ENCODE results near the gene AGTPBP1.
"Not testable (repeated sequence)": the region's sequence is repeated elsewhere in the genome, so short reads cannot be mapped to it uniquely, and the experiment has no call there.

AGTPBP1 gene, protein sequence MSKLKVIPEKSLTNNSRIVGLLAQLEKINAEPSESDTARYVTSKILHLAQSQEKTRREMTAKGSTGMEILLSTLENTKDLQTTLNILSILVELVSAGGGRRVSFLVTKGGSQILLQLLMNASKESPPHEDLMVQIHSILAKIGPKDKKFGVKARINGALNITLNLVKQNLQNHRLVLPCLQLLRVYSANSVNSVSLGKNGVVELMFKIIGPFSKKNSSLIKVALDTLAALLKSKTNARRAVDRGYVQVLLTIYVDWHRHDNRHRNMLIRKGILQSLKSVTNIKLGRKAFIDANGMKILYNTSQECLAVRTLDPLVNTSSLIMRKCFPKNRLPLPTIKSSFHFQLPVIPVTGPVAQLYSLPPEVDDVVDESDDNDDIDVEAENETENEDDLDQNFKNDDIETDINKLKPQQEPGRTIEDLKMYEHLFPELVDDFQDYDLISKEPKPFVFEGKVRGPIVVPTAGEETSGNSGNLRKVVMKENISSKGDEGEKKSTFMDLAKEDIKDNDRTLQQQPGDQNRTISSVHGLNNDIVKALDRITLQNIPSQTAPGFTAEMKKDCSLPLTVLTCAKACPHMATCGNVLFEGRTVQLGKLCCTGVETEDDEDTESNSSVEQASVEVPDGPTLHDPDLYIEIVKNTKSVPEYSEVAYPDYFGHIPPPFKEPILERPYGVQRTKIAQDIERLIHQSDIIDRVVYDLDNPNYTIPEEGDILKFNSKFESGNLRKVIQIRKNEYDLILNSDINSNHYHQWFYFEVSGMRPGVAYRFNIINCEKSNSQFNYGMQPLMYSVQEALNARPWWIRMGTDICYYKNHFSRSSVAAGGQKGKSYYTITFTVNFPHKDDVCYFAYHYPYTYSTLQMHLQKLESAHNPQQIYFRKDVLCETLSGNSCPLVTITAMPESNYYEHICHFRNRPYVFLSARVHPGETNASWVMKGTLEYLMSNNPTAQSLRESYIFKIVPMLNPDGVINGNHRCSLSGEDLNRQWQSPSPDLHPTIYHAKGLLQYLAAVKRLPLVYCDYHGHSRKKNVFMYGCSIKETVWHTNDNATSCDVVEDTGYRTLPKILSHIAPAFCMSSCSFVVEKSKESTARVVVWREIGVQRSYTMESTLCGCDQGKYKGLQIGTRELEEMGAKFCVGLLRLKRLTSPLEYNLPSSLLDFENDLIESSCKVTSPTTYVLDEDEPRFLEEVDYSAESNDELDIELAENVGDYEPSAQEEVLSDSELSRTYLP

DNA sequence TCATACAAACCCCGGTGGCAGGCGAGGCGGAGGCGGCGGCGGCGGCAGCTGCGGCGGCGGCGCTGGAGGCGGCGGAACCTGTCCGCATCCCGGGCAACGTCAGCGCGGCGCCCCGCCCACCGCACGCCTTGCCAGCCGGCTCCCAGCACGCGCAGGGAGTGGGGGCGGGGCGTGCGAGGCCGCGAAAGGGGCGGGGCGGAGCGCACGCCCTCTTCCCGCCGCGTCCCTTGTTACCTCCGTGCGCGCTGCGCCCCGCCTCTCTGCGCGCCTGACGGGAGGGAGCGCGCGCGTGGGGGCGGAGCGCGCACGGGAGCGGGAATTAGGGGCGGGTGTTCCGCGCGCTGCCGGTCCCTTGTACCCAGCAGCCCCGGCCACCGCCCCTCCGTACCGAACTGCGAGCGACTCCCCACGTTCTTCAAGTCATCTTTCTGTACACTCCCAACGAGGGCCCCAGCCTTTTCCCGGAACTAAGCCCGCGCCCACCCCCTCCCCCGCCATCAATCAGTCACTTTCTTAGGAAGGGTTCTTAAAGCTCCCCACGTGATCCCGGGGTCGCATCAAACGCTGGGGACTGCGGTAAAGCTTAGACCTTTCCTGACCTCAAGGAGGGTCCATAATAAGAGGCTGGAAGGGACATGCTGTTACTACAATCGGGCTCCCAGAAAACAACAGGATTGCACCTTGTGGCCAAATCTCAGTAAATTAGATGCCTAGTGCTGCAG is at the start of gene AGTPBP1:
Gene AGTPBP1, minus strand, starts transcription at position 80 of the 722 bp plus-strand sequence. CDS start 29,421 bp downstream, outside the sequence.
- peak; percentile 94 to 96 for DNase-seq (ENCODE audit: low read depth in 2 of 2, low spot score in 1 of 2)

DNA sequence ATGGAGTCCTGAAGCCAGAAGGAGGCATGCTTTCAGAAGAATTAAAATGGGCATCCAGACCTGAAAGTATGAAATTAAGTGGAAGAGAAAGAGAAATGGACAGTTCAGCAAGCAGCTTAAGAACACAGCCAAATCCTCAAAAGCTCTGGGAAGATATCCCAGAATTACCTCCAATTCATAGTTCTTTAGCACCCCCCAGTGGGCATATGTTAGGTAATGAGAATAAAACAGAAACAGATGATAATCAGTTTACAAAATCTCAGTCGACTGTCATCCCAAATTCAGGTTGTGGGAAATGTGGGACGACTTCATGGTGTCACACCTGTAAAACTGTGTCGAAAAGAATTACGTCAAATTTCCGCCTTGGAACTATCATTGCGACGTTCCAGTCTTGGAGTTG is 44.4 kb upstream of the AGTPBP1 start:
- DNase-seq (ENCODE audit: low read depth in 2 of 2, low spot score in 1 of 2) = not testable (repeated sequence)

DNA sequence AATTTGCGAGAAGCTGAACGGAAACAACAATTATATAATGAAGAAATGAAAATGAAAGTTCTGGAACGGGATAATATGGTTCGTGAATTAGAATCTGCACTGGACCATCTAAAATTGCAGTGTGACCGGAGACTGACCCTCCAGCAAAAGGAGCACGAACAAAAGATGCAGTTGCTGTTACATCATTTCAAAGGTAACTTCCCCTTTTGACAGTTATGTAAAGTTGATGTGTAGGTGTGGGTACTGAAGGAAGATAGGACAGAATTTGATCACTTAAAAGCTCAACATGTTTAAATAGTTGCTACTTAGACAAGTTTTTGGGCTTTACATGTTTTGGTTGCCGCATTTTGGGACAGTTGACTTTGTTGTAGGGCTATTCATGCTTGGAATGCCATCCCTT is 32.1 kb upstream of the AGTPBP1 start:
- DNase-seq (ENCODE audit: low read depth in 2 of 2, low spot score in 1 of 2) = not testable (repeated sequence)

DNA sequence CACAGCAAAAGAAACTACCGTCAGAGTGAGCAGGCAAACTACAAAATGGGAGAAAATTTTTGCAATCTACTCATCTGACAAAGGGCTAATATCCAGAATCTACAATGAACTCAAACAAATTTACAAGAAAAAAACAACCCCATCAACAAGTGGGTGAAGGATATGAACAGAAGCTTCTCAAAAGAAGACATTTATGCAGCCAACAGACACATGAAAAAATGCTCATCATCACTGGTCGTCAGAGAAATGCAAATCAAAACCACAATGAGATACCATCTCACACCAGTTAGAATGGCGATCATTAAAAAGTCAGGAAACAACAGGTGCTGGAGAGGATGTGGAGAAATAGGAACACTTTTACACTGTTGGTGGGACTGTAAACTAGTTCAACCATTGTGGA is 20.0 kb upstream of the AGTPBP1 start:
- DNase-seq (ENCODE audit: low read depth in 2 of 2, low spot score in 1 of 2) = not testable (repeated sequence)

DNA sequence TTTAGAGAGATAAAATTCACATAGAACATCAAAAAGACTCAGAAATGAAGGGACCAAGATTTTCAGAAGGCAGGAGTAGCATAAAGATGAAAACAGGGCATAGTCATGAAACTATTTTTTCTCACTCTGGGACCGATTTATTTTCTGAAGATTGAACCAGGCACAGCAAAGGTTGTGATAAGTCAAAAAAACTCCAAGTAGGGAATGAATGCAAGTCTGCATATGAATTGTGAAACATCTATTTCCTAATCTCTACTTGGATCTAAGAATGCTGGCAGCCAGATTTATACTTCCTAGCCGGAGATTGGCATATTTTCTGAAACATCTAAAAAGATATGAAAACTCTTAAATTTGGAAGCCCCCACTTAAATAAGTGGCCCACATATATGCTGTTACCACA is 16.0 kb upstream of the AGTPBP1 start:
- DNase-seq (ENCODE audit: low read depth in 2 of 2, low spot score in 1 of 2) = not testable (repeated sequence)

DNA sequence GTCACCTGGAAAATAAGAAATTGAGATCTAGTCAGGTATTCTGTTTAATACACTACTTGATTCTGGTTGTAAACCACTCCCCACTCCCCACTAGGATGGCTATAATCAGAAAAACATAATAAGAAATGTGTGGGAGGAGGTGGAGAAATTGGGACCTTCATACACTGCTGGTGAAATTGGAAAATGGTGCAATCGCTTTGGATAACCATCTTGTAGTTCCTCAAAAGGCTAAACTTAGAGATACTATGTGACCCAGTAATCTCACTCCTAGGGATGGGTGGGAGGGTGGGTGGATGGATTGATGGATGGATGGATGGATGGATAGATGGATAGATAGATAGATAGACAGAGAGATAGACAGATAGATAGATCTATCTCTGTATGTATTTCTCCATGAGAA is 14.5 kb upstream of the AGTPBP1 start:
- DNase-seq (ENCODE audit: low read depth in 2 of 2, low spot score in 1 of 2) = not testable (repeated sequence)

DNA sequence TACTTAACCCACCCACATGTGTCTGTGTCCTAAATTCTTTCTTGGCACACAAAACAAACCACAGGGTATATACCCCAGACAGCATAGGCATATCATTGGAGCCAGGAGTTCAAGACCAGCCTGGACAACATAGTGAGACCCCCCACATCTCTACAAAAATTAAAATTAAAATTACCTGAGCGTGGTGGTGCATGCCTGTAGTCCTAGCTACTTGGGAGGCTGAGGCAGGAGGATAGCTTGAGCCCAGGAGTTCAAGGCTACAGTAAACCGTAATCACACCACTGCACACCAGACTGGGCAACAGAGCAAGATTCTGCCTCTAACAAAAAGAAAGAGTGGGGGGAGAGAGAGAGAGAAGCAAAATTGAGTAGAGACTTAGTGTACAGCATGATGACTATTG is 4.6 kb upstream of the AGTPBP1 start:
- no peak for DNase-seq (ENCODE audit: low read depth in 2 of 2, low spot score in 1 of 2)

DNA sequence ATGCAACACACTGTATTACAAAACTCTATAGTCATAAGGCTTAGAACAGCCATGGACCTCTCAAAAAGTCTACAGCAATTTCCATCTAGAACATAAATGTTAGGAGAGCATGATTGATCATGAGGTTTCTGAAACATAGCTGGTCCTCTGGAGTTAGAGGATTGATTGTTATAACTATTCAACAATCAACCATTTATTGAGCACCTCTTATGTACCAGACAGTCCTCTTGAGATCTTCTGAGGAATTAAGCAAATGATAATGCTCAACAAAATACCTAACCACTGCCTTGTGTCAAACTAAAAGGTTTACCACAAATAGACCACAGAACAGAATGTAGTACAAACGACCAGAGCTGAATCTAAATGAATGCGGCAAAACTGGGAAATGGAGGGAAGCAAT is 3.4 kb upstream of the AGTPBP1 start:
- no peak for DNase-seq (ENCODE audit: low read depth in 2 of 2, low spot score in 1 of 2)

DNA sequence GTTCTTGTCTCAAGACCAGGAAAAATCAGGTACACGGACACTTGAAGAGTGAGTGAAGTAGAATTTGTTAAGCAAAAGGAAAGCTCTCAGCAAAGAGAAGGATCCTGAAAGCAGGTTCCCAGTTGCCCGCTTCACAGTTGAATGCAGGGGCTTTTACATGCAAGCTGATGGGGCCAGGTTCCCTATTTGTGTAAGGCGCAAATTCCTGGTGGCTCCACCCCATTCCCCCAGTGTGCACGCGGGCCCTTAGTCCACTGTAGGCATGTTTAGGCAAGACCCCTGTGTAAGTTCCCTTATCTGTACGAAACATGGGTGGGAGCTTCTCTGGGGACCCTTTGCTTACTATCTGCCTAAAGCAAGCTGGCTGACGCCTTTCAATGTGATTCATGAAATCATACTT is 2.7 kb upstream of the AGTPBP1 start:
- DNase-seq (ENCODE audit: low read depth in 2 of 2, low spot score in 1 of 2) = no peak

DNA sequence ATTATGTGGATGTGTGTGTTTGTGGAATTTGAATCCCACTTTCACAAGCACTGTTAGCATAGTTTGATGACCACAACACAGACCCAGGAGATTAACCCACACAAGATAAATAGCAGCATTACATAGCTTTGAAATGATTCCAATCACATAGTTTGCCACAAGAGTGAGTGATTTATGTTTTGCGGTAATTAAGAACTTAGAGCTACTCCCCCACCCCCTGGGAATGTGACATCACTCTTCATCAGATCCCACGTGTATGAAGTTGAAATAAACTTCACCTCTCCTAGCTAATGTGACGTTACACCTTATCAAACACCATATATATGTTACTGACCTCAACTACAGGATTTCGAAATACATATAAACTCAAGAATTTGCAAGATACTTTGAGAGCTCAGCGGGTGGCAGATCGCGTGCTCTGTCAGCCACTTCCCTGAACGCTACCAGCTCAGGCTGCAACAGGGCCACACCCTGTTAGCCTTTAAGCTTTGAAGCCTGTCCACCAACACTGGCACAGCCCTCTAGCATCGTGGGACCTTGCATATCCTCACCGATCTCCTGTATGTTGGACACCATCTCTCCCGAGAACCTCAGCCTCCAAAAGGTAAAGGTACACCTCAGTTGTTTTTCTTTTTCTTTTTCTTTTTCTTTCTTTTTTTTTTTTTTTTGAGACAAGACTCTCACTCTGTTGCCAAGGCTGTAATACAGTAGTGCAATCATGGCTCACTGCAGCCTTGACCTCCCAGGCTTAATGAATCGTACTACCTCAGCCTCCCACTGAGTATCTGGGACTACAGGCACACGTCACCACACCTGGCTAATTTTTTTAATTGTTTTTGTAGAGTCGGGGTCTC is 1.7 kb upstream of the AGTPBP1 start:
- DNase-seq (ENCODE audit: low read depth in 2 of 2, low spot score in 1 of 2) = no peak

DNA sequence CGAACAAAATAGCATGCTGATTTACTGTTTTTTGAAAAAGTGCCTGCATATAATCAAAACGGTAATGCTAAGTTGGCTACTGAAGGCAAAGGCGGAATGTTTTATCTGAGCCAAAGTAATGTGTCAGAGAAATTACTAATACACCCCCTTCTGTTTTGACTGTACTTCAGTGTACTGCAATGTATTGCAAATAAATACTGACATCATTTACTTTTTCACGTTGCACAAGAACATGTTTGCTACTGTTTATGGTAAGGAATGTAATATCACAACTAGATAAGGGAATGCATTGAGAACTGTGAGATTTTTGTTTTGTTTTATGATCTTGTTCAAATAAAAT is 813 bp upstream of the AGTPBP1 start:
- no peak for DNase-seq (ENCODE audit: low read depth in 2 of 2, low spot score in 1 of 2)

DNA sequence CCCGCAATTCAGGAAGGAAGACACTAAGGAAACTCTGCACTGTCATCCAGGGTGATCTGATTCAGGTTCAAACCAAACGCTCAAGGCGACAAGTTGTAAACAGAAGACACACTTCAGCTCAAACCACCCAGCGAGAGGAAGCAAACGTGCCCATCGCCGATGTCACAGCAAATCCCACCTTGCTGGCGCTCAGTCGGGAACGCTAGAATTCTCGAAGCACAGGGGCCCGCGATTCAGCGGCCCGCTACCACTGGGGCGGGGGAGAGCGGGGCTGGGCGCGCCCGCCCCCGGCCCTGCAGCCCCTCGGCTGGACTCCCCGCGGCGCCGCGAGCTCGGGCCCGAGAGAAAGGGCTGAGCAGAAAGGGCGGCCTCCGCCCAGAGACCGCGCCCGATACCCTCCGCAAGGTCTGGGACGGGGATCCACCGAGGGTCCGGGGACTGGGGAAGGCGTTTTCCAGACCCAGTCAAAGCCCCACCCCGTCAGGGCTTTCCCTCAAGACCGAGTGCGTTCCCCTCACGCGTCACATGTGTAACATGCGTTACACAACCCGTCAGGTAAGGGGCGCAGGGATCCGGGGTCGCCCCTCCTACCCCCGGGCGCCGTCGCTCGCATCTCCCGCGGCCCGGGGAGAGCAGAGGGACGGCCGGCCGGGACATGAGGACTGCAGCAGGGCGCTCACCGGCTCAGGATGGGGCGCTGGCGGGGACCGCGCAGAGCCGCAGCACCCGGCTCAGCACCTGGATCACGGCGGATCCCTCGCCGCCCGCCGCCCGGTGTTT is 469 bp downstream of the AGTPBP1 start:
- DNase-seq (ENCODE audit: low read depth in 2 of 2, low spot score in 1 of 2) = peak; percentile 15 to 22

DNA sequence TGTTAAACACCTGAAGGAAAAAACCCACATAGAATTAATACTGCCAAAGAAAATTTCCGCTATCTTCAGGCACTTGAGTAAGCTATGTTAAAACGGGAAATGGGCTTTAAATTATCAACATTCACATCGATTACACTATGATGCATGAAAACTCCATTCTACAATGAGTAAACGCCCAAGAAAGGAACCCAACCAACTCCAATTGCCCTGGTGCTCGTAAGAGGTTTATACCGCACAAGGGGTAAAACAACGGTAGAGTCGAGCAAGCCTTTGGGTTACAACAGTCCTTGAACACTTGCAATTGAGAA is 1.0 kb downstream of the AGTPBP1 start:
- no peak for DNase-seq (ENCODE audit: low read depth in 2 of 2, low spot score in 1 of 2)

DNA sequence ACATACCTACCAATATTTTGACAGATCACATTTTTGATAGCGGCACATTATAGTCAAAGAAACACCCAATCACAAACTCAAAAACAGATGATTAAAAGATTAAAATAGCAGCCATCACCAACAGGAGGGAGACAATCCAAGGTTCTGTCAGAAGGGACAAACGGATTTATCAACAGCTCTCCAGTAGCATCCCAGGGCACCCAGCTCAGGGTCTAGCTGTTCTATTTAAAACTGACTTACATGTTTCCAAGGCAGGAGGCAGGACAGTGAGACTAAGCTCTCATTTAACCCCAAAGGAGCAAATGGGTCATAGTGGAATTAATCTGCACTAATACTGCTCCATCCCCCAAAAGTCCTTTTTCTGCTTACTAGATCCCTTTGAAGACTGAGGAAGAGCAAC is 3.2 kb downstream of the AGTPBP1 start:
- DNase-seq (ENCODE audit: low read depth in 2 of 2, low spot score in 1 of 2) = no peak

DNA sequence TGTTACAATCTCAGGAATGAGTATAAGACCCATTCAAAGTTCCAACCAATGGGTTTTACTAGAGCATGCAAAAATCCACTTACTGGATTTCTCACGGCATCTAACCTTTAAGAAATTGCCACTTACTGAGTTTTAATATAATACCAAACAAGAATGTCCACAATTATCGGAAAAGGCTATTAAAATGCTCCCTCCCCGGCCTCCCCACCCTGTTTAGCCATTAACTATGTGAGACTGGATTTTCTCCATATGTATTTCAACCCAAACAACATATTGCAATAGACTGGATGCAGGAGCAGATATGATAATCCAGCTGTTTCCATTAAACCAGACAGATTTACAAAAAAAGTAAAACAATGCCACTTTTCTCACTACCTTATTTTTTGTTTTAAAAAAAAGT is 4.1 kb downstream of the AGTPBP1 start:
- no peak for DNase-seq (ENCODE audit: low read depth in 2 of 2, low spot score in 1 of 2)

DNA sequence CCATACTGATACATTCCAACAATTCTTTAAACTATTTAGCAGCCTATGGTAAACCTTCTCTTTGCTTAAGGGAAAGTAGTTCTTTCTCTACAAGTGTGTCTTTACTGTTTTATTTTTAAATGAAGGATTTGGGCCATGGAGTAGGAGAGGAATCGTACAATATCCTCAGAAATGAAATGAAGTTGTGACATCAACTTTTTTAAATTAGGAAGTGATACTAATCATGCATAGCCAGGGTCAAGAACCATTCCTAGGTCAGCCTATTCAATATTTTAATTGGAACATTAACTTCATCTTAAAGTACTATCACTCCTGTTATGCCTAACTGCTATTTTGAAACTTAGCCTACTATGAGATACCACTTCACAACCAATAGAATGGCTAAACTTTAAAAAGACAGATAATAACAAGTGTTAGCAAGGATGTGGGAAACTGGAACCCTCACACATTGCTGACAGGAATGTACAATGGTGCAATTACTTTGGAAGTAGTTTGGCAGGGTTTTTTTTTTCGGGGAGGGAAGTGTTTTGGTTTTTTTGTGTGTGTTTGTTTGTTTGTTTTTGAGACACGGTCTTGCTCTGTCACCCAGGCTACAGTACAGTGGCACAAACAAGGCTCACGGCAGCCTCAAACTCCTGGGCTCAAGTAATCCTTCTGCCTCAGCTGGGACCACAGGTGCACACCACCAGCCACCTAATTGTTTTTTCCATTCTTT is 10.7 kb downstream of the AGTPBP1 start:
- no peak for DNase-seq (ENCODE audit: low read depth in 2 of 2, low spot score in 1 of 2)

DNA sequence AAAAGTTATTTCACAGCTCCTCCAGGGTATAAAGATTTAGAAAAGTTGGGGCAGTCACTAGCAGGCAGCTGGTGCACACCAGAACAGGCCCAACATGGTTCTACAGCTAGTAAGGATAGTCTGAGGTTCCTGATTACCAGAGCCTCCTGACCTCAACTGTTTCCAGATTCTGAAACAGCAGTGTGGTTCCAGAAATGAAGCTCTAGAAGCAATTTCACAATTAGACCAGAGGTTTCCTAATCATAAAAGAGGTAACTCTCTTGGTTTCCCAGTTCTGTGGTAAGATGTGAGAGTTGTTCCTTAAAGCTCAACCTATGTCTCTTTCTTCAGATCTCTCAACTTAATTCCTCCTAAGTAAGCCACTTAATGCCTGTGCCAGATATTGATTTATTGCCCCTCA is 11.9 kb downstream of the AGTPBP1 start:
- no peak for DNase-seq (ENCODE audit: low read depth in 2 of 2, low spot score in 1 of 2)

DNA sequence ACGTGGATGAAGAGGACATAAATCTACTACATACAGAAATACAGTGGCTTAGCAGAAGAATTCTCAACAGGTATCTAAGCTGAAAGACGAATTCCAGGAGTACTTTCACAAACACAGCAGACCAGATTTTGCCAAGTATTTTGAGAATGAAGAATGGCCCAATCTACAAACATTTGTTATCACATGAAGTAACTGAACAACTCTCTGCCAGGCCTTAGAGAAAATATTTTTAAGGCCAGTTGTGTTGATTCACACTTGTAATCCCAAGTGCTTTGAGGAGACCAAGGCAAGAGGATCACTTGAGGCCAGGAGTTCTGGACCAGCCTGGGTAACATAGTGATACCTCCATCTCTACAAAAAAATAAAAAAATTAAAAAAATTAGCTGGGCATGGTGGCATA is 14.3 kb downstream of the AGTPBP1 start:
- no peak for DNase-seq (ENCODE audit: low read depth in 2 of 2, low spot score in 1 of 2)

DNA sequence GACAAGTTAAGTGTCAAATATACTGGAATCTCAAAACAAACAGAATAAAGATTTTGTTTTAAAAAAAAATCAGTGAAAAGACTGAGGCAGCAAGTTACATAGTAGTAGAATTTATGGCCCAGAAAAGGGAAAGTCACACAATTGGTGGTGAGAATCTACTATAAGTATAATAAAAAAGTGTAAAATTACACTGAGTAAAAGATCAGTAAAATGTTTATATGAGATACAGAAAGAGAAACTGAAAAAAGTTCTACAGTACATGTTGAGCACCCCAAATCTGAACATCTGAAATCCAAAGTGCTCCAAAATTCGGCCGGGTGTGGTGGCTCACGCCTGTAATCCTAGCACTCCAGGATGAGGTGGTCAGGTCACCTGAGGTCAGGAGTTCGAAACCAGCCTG is 15.0 kb downstream of the AGTPBP1 start:
- no peak for DNase-seq (ENCODE audit: low read depth in 2 of 2, low spot score in 1 of 2)
